ENCODE data around the gene RIPOR3.
"Not testable (repeated sequence)": the region's sequence is repeated elsewhere in the genome, so short reads cannot be mapped to it uniquely, and the experiment has no call there.

GRCh38 chr20:50671010-50671409 lies 20.3 kb downstream of the RIPOR3 start:
- TF ChIP-seq CTCF (conservative IDR thresholded peaks at IDR 0.05; ENCODE audit: low read length); EZH2phosphoT487 (IDR thresholded peaks at IDR 0.05; ENCODE audit: borderline replicate concordance, low read depth, low read length): not testable (repeated sequence)

Data from OCI-LY7 (cell line).